Measurements from ENCODE around the gene RB1.

Gene RB1

GRCh38 chr13:48263196-48263595 is 40.4 kb upstream of the RB1 start:
- no peak for TF ChIP-seq CTCF (IDR thresholded peaks at IDR 0.05; ENCODE audit: extremely low read depth, missing control alignments)
- DNase-seq (ENCODE audit: low spot score), result no peak

GRCh38 chr13:48264058-48264457 is 39.5 kb upstream of the RB1 start:
- DNase-seq (ENCODE audit: low spot score), result no peak
- TF ChIP-seq CTCF (IDR thresholded peaks at IDR 0.05; ENCODE audit: extremely low read depth, missing control alignments), result no peak

- peak; percentile 7 for DNase-seq (ENCODE audit: low spot score)
- TF ChIP-seq CTCF (IDR thresholded peaks at IDR 0.05; ENCODE audit: extremely low read depth, missing control alignments), result no peak
These were observed 38.2 kb upstream of the RB1 start for GRCh38 chr13:48265217-48265815.

- DNase-seq (ENCODE audit: low spot score), result no peak
- no peak for TF ChIP-seq CTCF (IDR thresholded peaks at IDR 0.05; ENCODE audit: extremely low read depth, missing control alignments)
These were observed 37.4 kb upstream of the RB1 start for GRCh38 chr13:48266150-48266549.

GRCh38 chr13:48266701-48267639 is 36.6 kb upstream of the RB1 start:
- no peak for TF ChIP-seq CTCF (IDR thresholded peaks at IDR 0.05; ENCODE audit: extremely low read depth, missing control alignments)
- no peak for DNase-seq (ENCODE audit: low spot score)

- DNase-seq (ENCODE audit: low spot score), result no peak
These were observed 35.5 kb upstream of the RB1 start for GRCh38 chr13:48268019-48268418.

More at GRCh38 chr13:48268019-48268418, 35.5 kb upstream of the RB1 start:
- TF ChIP-seq CTCF (IDR thresholded peaks at IDR 0.05; ENCODE audit: extremely low read depth, missing control alignments), result no peak
